ENCODE results near the gene STOML1. TPM values are rescaled to one million over a fixed set of nuclear protein-coding genes. Genes with fewer than 3 reads are reported as not detected.
A peak's percentile ranks its signal among the peaks of the same experiment; 100 is the strongest.

The STOML1 gene
- total and polyA plus RNA-seq, 9 of the 15 experiments (the other 6 are each of a cell fraction or from before 2014, with no cell fraction given) = 0.25 to 9.7 (median 4.6) TPM

GRCh38 chr15:73947651-73948050 is 44.4 kb downstream of the STOML1 start:
- ATAC-seq (no peak), FAIRE-seq (no peak), DNase-seq (ENCODE audit: extremely low read depth in 1 of 4, low spot score in 3 of 4) (no peak)
- Histone ChIP-seq H3K4me3 (no peak overlapping the region), H3K4me1 (replicated peaks in 1 of 2; ENCODE audit: control insufficient read depth in 2 of 2, insufficient read depth in 2 of 2, low read length in 2 of 2) (peaks cover 0 to 16% of the 10 kb centered on the region in 2 experiments; a peak in 1 of 5 replicates), H2AFZ (ENCODE audit: low read depth, low read length) (no peak overlapping the region), H3K9me1 (ENCODE audit: control insufficient read depth, insufficient read depth, low read length) (no peaks in the 10 kb centered on the region), H3K27me3 (ENCODE audit: control insufficient read depth in 2 of 2, insufficient read depth in 2 of 2, low read length in 2 of 2) (peaks cover 5 to 64% of the 10 kb centered on the region in 2 experiments; a peak in 4 of 5 replicates), H3K4me2 (ENCODE audit: insufficient read depth, low read length) (no peak overlapping the region), H3K36me3 (ENCODE audit: control insufficient read depth, insufficient read depth, low read length) (no peaks in the 10 kb centered on the region), H4K20me1 (replicated peaks; ENCODE audit: control insufficient read depth, insufficient read depth, low read length) (peaks cover 22% of the 10 kb centered on the region), H3K27ac (ENCODE audit: extremely low read depth, low read depth, low read length) (no peak overlapping the region), H3K79me2 (ENCODE audit: control insufficient read depth, insufficient read depth, low read length) (no peaks in the 10 kb centered on the region), H3K9me3 (replicated peaks; ENCODE audit: control insufficient read depth, insufficient read depth, low read depth, low read length) (no peaks in the 10 kb centered on the region), H3K9ac (ENCODE audit: insufficient read depth in 1 of 2, low read depth in 2 of 2, low read length in 2 of 2) (0 out of 4 replicates have a peak overlapping the region, but pooled peaks of 1 of the 2 experiments have one; percentile 48)
- POLR2A ChIA-PET = no interaction called here
- TF ChIP-seq SMAD3 (CRISPR knock-in tag; conservative IDR thresholded peaks at IDR 0.05) = no peak
- no peak for TF ChIP-seq ZNF347 (CRISPR knock-in tag; IDR thresholded peaks at IDR 0.05; ENCODE audit: low read depth)
- TF ChIP-seq ZNF384 (IDR thresholded peaks at IDR 0.05; ENCODE audit: low read depth, low read length) = no peak
- no peak for TF ChIP-seq STAT6 (CRISPR knock-in tag; IDR thresholded peaks at IDR 0.05)
- no peak for TF ChIP-seq MCM7 (IDR thresholded peaks at IDR 0.05)
- CTCF ChIA-PET (ENCODE audit: low intra/inter-chr PET ratio) = no interaction called here
- no TSS peak for BruUV-seq (replicated peaks)
- intact Hi-C loops (cut with micrococcal nuclease) = no loop called here
- in situ Hi-C loops (cut with MboI) = no loop called here
- whole genome bisulfite sequencing (ENCODE audit: insufficient coverage, low coverage, missing lambda C conversion rate) = 0% methylated on average over 9 of the region's 9 CpGs
